Pancreas (tissue), 10 donors: ENCODE results near the gene ACTRT2. TPM values are rescaled to one million over a fixed set of nuclear protein-coding genes. Genes with fewer than 3 reads are reported as not detected.

Source experiments
- ATAC-seq, 4 donors: fragments of 200-7000 bp; cut with Tn5 transposase; one replicate each; pipeline versions ENCODE4 v1.8.0 to v1.9.1; 2020; ENCODE audit warnings: mild to moderate bottlenecking in 4 of 4, moderate library complexity in 4 of 4
- DNase-seq, 6 donors: peaks; one replicate each; pipeline ENCODE4 v3.0.0-alpha.2; 2020
- FAIRE-seq: peaks from 2 replicates; lab custom pipeline; 2012; peaks lifted over from hg19 to GRCh38; lab: Jason Lieb, UNC
- H3K27ac ChIP-seq, 4 donors: fragments of 200-600 bp; sonication (generic); 1 replicate in 3 of 4; 2 replicates in 1 of 4; pipeline versions ENCODE4 v1.5.0 to v1.8.0; 2020
- H3K27me3 ChIP-seq, 4 donors: fragments of 200-600 bp; one replicate each; pipeline ENCODE4 v1.8.0; 2021
- H3K36me3 ChIP-seq, 3 donors: fragments of 200-600 bp; sonication (generic) in 1 of 3; one replicate each; pipeline versions ENCODE4 v1.5.0 to v1.8.0; 2020 to 2021
- H3K4me1 ChIP-seq, 3 donors: fragments of 200-600 bp; one replicate each; pipeline ENCODE4 v1.8.0; 2021
- H3K4me3 ChIP-seq, 4 donors: fragments of 200-600 bp; sonication (generic) in 2 of 4; one replicate each; pipeline versions ENCODE4 v1.5.0 to v1.8.0; 2020 to 2021
- H3K9me3 ChIP-seq, 4 donors: fragments of 200-600 bp; one replicate each; pipeline ENCODE4 v1.8.0; 2021
- WGBS, 2 donors: extraction: QIAGEN DNeasy Blood & Tissue Kit; methylation state at CpG; one replicate each; pipeline ENCODE4 v1.1.7; 2013; 5-methylcytosine and 5-hydroxymethylcytosine counted together
- intact Hi-C, 3 donors: fragments of 100-400 bp; cut with DNase I; formaldehyde crosslinking; loops; one replicate each; pipeline versions ENCODE4 v1.11.1 to v1.14.2; 2022
- polyA plus RNA-seq, 2 donors: library from polyadenylated mRNA; stranded (reverse); fragments of 200-250 nt; gene quantifications; one replicate each; pipeline ENCODE4 v1.2.3, GENCODE V29; 2013
- total RNA-seq, 6 donors: library from RNA; stranded (reverse); fragmentation: NEBNext Ultra II Directional in 4 of 6; extraction: Animal tissue kit (Norgen Biotek cat#: 25700) in 4 of 6; gene quantifications; one replicate each; pipeline versions ENCODE4 v1.2.1 to v1.2.4, GENCODE V29; 2021 to 2023
- TF ChIP-seq, protein P1 (sequence below), 4 donors: fragments of 200-600 bp; sonication (generic) in 3 of 4; IDR thresholded peaks; one replicate each; pipeline versions ENCODE4 v1.5.0 to v1.8.0; 2021; ENCODE audit warnings: antibody characterized with exemption in 4 of 4
- donor health status: healthy with polysubstance abuse.
- donor health status: DM: no; HTN: no; CAD: no; lungs with moderate emphysema.
- donor health status: DM: no; HTN: no; CAD: no.
- donor health status: control.
- donor health status: control.
- donor health status: Bipolar disorder and iron deficiency.
- donor health status: DM: yes; HTN: yes; CAD: no.
- donor health status: DM: no; HTN: no; CAD: no.
- donor health status: DM: no; HTN: no; CAD: no.
- donor health status: DM: yes; HTN: yes; CAD: no.

The ACTRT2 gene
- total and polyA plus RNA-seq, 8 donors = not detected

DNA sequence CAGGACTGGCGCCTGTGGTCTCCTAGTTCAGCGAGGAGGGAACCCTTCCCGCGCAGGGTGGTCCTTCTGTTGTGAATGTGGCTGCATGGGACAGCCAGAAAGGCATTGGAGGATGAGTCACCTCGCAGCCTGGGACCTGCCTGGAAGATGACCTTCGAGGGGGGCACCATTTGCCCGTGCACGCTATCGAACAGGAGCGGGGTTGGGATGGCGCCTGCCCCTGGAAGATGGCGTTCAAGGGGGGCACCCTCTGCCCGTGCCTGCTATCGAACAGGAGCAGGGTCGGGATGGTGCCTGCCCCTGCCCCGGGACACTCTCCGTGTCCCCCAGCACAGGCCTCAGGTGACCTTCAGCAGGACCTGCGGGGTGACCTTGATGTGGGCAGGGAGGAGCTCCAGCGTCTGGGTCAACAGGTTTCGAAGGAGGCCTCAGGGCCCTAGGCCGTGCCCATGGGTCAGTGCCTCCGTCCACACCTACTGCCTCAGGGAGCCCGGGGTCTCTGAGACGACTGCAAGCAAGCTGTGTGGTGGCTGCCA, 1.7 kb upstream of the ACTRT2 start:
- intact Hi-C loops = loop anchor here in 1 of 3 donors (10.0 kb wide), 1 partner anchor 395 kb away; no protein-coding TSS in a partner anchor
- H3K36me3 ChIP-seq = no peaks in the 10 kb centered on the region
- WGBS, 2 donors = 80 to 83% methylated on average over 24 of the region's 24 CpGs
- no peaks in the 10 kb centered on the region for H3K27me3 ChIP-seq
- FAIRE-seq = no peak
- peak in 1 of 6 donors; percentile 61 for DNase-seq
- ATAC-seq = no peak
- H3K4me3 ChIP-seq = no peak overlapping the region
- H3K9me3 ChIP-seq = no peaks in the 10 kb centered on the region
- H3K27ac ChIP-seq = no peak overlapping the region
- TF ChIP-seq, protein P1, sequence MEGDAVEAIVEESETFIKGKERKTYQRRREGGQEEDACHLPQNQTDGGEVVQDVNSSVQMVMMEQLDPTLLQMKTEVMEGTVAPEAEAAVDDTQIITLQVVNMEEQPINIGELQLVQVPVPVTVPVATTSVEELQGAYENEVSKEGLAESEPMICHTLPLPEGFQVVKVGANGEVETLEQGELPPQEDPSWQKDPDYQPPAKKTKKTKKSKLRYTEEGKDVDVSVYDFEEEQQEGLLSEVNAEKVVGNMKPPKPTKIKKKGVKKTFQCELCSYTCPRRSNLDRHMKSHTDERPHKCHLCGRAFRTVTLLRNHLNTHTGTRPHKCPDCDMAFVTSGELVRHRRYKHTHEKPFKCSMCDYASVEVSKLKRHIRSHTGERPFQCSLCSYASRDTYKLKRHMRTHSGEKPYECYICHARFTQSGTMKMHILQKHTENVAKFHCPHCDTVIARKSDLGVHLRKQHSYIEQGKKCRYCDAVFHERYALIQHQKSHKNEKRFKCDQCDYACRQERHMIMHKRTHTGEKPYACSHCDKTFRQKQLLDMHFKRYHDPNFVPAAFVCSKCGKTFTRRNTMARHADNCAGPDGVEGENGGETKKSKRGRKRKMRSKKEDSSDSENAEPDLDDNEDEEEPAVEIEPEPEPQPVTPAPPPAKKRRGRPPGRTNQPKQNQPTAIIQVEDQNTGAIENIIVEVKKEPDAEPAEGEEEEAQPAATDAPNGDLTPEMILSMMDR (IDR thresholded peaks at IDR 0.05) = no peak
- H3K4me1 ChIP-seq = no peaks in the 10 kb centered on the region

DNA sequence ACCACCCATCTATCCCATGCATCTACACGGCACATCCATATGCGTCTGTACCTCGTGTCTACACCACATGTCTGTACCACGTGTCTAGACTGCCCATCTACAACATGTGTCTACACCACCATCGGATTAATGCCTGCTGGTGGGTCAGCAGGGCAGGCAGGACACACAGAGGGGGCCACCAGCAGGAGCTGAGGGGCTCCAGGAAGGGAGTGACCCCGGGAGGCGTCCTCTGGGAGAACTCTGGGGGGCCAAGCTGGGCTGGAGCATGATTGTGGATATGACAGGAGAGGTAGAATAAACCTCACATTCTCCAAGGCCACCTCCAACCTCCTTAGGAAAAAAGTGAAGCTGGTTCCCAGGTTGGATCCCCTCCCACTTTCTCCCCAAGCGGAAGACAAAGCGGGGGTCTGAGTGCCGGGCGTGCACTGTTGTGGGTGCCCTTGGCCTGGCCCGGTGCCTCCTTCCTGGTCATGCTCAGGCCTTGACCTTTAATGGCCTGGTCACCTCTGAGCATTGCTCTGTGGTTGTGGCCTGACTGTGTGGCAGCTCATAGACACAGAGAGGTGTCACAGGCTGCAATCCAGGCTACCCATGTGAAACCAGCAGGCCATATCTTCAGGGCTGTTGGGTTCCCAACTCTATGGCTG, 881 bp upstream of the ACTRT2 start:
- ATAC-seq (no peak), DNase-seq (no peak), FAIRE-seq (no peak)
- Histone ChIP-seq H3K27me3 (no peaks in the 10 kb centered on the region), H3K9me3 (no peaks in the 10 kb centered on the region), H3K36me3 (no peaks in the 10 kb centered on the region), H3K4me3 (no peak overlapping the region), H3K27ac (no peak overlapping the region), H3K4me1 (no peaks in the 10 kb centered on the region)
- intact Hi-C loops = no loop called here
- 88 to 96% methylated on average over 12 of the region's 12 CpGs for WGBS, 2 donors
- TF ChIP-seq, protein P1 (IDR thresholded peaks at IDR 0.05) = no peak

DNA sequence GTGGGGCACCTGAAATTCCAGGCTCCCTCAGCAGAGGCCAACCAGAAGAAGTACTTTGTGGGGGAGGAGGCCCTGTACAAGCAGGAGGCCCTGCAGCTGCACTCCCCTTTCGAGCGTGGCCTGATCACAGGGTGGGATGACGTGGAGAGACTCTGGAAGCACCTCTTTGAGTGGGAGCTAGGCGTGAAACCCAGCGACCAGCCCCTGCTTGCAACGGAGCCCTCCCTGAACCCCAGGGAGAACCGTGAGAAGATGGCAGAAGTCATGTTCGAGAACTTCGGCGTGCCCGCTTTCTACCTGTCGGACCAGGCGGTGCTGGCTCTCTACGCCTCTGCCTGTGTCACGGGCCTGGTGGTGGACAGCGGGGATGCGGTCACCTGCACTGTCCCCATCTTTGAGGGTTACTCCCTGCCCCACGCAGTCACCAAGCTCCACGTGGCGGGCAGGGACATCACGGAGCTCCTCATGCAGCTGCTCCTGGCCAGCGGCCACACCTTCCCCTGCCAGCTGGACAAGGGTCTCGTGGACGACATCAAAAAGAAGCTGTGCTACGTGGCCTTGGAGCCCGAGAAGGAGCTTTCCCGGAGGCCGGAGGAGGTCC, 634 bp downstream of the ACTRT2 start:
- ATAC-seq (no peak), DNase-seq (peak in 1 of 6 donors; percentile 50), FAIRE-seq (no peak)
- Histone ChIP-seq H3K4me3 (no peak overlapping the region), H3K4me1 (no peaks in the 10 kb centered on the region), H3K36me3 (no peaks in the 10 kb centered on the region), H3K27me3 (no peaks in the 10 kb centered on the region), H3K27ac (no peak overlapping the region), H3K9me3 (no peaks in the 10 kb centered on the region)
- TF ChIP-seq, protein P1 (IDR thresholded peaks at IDR 0.05) = no peak
- WGBS, 2 donors = 79 to 89% methylated on average over 28 of the region's 28 CpGs
- intact Hi-C loops = no loop called here

DNA sequence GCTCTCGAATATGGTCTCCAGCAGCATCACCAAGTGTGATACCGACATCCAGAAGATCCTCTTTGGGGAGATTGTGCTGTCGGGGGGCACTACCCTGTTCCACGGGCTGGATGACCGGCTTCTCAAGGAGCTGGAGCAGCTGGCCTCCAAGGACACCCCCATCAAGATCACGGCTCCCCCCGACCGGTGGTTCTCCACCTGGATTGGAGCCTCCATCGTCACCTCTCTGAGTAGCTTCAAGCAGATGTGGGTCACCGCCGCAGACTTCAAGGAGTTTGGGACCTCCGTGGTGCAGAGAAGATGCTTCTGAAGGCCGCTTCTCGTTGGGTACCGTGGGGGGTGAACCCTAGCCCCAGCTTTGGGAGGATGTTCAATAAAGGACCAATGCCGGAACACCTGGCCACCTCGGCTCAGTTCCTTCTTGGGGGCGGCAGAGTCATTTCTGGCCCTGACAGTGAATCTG, 1.3 kb downstream of the ACTRT2 start:
- ATAC-seq = no peak
- 80 to 88% methylated on average over 18 of the region's 18 CpGs for WGBS, 2 donors
- TF ChIP-seq, protein P1 (IDR thresholded peaks at IDR 0.05) = no peak
- Histone ChIP-seq H3K27ac (no peak overlapping the region), H3K9me3 (no peaks in the 10 kb centered on the region), H3K27me3 (no peaks in the 10 kb centered on the region), H3K36me3 (no peaks in the 10 kb centered on the region), H3K4me3 (no peak overlapping the region), H3K4me1 (no peaks in the 10 kb centered on the region)
- DNase-seq = peak in 1 of 6 donors; percentile 39
- intact Hi-C loops = no loop called here
- FAIRE-seq = no peak

DNA sequence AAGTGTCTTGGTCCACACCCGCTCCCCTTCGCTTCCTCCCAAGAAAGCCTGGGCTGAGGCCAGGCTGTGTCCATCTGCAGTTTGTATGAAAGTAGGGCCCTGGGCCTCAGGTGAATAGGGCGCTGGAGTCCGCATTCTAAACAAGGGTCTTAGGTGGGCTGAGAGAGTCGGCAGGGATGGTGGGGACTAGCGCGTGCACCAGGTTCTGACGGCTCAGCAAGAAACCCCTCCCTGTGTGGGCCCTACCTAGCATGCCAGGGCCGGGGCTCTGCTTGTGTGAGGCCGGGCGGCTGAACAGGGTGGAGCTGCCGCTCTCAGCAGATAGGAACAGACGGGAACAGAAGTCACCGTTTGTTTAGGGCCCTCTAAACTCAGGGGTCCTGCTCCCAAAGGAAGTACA, 1.7 kb downstream of the ACTRT2 start:
- no peak for ATAC-seq
- H3K36me3 ChIP-seq = no peaks in the 10 kb centered on the region
- H3K4me1 ChIP-seq = no peaks in the 10 kb centered on the region
- H3K27ac ChIP-seq = no peak overlapping the region
- TF ChIP-seq, protein P1 (IDR thresholded peaks at IDR 0.05) = no peak
- no peaks in the 10 kb centered on the region for H3K27me3 ChIP-seq
- H3K4me3 ChIP-seq = no peak overlapping the region
- DNase-seq = no peak
- H3K9me3 ChIP-seq = no peaks in the 10 kb centered on the region
- FAIRE-seq = no peak
- intact Hi-C loops = no loop called here
- WGBS, 2 donors = 79 to 82% methylated on average over 14 of the region's 14 CpGs
